Sigmoid colon (tissue), 4 donors: ENCODE measurements around the gene SMG5.
A peak's percentile ranks its signal among the peaks of the same experiment; 100 is the strongest.

Experiments used
- CTCF ChIP-seq, 4 experiments: fragments of 450-650 bp in 3 of 4; fragments of 200-600 bp in 1 of 4; IDR thresholded peaks; one replicate each; pipeline ENCODE4 v1.5.1; 2016 to 2019; ENCODE audit warnings: antibody characterized with exemption in 4 of 4, mild to moderate bottlenecking in 3 of 4, moderate library complexity in 2 of 4
- POLR2A ChIP-seq, 2 donors: fragments of 450-650 bp; IDR thresholded peaks; one replicate each; pipeline ENCODE4 v1.6.1; 2016; ENCODE audit warnings: antibody characterized with exemption in 2 of 2, mild to moderate bottlenecking in 2 of 2, moderate library complexity in 2 of 2
- POLR2AphosphoS5 ChIP-seq, 4 donors: sonication (generic); formaldehyde crosslinking; IDR thresholded peaks; one replicate each; pipeline ENCODE4 v1.6.1; 2017; ENCODE audit warnings: antibody characterized with exemption in 4 of 4

GRCh38 chr1:156246781-156247459, 35.7 kb downstream of the SMG5 start:
- TF ChIP-seq CTCF (IDR thresholded peaks at IDR 0.05) (no peak), POLR2A (IDR thresholded peaks at IDR 0.05) (no peak), POLR2AphosphoS5 (IDR thresholded peaks at IDR 0.05) (peak in 2 of 4 donors; percentile 13 to 26)
